ENCODE measurements around the gene RAD21L1.

DNA sequence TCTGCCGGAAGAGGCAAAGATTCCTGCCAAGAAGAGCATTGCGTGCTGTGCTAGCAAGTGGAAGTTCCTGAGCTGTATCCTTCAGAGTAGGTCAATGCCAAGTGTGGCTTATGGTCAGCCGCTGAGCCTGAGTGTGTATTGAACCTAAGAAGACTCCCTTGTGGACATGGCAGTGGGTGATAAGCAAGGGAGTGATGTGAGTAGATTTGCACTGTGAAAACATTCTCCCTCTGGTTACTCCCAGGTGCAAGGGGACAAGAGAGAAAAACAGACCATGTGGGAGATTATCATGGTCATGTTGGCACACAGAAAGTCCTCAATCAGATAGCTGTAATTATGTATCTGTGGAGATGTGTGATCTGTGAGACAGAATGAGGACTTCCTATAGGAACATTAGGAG is 35.0 kb upstream of the RAD21L1 start:
- TF ChIP-seq, protein P1, sequence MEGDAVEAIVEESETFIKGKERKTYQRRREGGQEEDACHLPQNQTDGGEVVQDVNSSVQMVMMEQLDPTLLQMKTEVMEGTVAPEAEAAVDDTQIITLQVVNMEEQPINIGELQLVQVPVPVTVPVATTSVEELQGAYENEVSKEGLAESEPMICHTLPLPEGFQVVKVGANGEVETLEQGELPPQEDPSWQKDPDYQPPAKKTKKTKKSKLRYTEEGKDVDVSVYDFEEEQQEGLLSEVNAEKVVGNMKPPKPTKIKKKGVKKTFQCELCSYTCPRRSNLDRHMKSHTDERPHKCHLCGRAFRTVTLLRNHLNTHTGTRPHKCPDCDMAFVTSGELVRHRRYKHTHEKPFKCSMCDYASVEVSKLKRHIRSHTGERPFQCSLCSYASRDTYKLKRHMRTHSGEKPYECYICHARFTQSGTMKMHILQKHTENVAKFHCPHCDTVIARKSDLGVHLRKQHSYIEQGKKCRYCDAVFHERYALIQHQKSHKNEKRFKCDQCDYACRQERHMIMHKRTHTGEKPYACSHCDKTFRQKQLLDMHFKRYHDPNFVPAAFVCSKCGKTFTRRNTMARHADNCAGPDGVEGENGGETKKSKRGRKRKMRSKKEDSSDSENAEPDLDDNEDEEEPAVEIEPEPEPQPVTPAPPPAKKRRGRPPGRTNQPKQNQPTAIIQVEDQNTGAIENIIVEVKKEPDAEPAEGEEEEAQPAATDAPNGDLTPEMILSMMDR (IDR thresholded peaks at IDR 0.05 in 8 of 11, conservative IDR thresholded peaks at IDR 0.05 in 3 of 11) = no peak
- no peak for TF ChIP-seq POLR2A (IDR thresholded peaks at IDR 0.05)

All from spleen (tissue), 7 donors.